GM19099 (cell line): ENCODE measurements around the gene TK1.

Source experiments
- POLR2A ChIP-seq: IDR thresholded peaks from 3 replicates; pipeline ENCODE4 v1.6.1; 2011; ENCODE audit warnings: low read depth; ENCODE audit not compliant: insufficient read length; ENCODE audit errors: extremely low read depth

The TK1 gene

DNA sequence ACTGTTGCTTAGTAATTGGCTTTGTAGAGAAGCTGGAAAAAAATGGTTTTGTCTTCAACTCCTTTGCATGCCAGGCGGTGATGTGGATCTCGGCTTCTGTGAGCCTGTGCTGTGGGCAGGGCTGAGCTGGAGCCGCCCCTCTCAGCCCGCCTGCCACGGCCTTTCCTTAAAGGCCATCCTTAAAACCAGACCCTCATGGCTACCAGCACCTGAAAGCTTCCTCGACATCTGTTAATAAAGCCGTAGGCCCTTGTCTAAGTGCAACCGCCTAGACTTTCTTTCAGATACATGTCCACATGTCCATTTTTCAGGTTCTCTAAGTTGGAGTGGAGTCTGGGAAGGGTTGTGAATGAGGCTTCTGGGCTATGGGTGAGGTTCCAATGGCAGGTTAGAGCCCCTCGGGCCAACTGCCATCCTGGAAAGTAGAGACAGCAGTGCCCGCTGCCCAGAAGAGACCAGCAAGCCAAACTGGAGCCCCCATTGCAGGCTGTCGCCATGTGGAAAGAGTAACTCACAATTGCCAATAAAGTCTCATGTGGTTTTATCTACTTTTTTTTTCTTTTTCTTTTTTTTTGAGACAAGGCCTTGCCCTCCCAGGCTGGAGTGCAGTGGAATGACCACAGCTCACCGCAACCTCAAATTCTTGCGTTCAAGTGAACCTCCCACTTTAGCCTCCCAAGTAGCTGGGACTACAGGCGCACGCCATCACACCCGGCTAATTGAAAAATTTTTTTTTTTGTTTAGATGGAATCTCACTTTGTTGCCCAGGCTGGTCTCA, 38.4 kb upstream of the TK1 start:
- no peak for TF ChIP-seq POLR2A

DNA sequence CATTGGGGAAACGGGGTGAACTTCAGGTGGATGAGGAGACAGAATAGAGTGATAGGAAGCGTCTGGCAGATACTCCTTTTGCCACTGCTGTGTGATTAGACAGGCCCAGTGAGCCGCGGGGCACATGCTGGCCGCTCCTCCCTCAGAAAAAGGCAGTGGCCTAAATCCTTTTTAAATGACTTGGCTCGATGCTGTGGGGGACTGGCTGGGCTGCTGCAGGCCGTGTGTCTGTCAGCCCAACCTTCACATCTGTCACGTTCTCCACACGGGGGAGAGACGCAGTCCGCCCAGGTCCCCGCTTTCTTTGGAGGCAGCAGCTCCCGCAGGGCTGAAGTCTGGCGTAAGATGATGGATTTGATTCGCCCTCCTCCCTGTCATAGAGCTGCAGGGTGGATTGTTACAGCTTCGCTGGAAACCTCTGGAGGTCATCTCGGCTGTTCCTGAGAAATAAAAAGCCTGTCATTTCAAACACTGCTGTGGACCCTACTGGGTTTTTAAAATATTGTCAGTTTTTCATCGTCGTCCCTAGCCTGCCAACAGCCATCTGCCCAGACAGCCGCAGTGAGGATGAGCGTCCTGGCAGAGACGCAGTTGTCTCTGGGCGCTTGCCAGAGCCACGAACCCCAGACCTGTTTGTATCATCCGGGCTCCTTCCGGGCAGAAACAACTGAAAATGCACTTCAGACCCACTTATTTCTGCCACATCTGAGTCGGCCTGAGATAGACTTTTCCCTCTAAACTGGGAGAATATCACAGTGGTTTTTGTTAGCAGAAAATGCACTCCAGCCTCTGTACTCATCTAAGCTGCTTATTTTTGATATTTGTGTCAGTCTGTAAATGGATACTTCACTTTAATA, 37.6 kb upstream of the TK1 start:
- TF ChIP-seq POLR2A: no peak

DNA sequence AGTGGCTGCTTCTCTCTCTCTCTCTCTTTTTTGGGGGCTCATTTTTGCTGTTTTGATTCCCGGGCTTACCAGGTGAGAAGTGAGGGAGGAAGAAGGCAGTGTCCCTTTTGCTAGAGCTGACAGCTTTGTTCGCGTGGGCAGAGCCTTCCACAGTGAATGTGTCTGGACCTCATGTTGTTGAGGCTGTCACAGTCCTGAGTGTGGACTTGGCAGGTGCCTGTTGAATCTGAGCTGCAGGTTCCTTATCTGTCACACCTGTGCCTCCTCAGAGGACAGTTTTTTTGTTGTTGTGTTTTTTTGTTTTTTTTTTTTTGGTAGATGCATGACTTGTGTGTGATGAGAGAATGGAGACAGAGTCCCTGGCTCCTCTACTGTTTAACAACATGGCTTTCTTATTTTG, 36.9 kb upstream of the TK1 start:
- TF ChIP-seq POLR2A: no peak

DNA sequence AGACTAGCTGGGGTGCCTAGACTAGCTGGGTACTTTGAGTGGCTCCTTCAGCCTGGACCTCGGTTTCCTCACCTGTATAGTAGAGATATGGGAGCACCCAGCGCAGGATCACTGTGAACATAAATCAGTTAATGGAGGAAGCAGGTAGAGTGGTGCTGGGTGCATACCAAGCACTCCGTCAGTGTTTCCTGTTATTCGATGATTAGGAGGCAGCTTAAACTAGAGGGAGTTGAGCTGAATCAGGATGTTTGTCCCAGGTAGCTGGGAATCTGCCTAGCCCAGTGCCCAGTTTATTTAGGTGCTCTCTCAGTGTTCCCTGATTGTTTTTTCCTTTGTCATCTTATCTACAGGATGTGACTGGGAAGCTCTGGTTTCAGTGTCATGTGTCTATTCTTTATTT, 36.2 kb upstream of the TK1 start:
- TF ChIP-seq POLR2A: no peak

DNA sequence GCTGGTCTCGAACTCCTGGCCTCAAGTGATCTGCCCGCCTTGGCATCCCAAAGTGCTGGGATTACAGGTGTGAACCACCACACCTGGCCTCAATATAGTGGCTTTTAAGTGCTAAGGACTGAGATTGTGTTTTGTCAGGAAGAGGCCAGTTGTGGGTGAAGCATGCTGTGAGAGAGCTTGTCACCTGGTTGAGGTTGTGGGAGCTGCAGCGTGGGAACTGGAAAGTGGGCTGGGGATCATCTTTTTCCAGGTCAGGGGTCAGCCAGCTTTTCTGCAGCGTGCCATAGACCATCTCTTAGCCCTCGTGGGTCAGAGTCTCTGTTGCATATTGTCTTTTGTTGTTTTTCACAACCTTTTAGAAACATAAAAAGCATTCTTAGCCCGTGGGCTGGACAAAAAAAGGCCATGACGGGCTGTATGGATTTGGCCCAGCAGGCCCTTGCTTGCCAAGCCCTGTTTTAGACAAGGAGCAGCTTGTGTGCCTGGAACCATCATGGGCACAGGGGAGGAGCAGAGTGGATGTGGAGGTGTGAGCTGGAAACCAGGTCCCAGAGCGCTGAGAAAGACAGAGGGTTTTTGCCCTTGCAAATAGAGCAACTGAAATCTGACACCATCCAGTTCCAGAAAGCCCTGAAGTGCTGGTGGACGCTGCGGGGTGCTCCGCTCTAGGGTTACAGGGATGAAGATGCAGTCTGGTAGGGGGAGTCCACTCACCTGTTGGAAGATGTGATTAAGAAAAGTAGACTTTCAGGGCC, 32.7 kb upstream of the TK1 start:
- no peak for TF ChIP-seq POLR2A

DNA sequence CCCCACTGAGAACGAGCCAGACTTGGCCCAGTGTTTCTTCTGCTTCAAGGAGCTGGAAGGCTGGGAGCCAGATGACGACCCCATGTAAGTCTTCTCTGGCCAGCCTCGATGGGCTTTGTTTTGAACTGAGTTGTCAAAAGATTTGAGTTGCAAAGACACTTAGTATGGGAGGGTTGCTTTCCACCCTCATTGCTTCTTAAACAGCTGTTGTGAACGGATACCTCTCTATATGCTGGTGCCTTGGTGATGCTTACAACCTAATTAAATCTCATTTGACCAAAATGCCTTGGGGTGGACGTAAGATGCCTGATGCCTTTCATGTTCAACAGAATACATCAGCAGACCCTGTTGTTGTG, 27.8 kb upstream of the TK1 start:
- no peak for TF ChIP-seq POLR2A

DNA sequence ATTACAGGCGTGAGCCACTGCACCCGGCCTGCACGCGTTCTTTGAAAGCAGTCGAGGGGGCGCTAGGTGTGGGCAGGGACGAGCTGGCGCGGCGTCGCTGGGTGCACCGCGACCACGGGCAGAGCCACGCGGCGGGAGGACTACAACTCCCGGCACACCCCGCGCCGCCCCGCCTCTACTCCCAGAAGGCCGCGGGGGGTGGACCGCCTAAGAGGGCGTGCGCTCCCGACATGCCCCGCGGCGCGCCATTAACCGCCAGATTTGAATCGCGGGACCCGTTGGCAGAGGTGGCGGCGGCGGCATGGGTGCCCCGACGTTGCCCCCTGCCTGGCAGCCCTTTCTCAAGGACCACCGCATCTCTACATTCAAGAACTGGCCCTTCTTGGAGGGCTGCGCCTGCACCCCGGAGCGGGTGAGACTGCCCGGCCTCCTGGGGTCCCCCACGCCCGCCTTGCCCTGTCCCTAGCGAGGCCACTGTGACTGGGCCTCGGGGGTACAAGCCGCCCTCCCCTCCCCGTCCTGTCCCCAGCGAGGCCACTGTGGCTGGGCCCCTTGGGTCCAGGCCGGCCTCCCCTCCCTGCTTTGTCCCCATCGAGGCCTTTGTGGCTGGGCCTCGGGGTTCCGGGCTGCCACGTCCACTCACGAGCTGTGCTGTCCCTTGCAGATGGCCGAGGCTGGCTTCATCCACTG, 27.3 kb upstream of the TK1 start, which contains the start of gene BIRC5:
Gene BIRC5 (plus strand): TSS at position 238 of the 690 bp plus-strand sequence. CDS start 64 bp downstream, at position 302.
- TF ChIP-seq POLR2A: peak; percentile 64

DNA sequence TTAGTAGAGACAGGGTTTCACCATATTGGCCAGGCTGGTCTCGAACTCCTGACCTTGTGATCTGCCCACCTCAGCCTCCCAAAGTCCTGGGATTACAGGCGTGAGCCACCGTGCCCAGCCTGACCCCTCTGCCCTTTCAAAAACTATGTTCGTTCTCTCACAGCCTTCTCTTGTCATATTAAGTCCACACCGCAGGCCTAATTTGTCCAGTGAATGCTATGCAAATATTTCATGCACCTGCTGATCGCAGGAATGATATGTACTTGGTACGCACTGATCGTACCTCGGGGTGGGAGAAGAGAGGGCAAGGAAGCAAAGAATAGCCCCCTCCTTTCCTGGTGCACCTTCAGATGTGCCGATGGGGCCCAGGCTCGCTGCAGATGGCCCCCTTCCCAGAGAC, 24.2 kb upstream of the TK1 start:
- no peak for TF ChIP-seq POLR2A

DNA sequence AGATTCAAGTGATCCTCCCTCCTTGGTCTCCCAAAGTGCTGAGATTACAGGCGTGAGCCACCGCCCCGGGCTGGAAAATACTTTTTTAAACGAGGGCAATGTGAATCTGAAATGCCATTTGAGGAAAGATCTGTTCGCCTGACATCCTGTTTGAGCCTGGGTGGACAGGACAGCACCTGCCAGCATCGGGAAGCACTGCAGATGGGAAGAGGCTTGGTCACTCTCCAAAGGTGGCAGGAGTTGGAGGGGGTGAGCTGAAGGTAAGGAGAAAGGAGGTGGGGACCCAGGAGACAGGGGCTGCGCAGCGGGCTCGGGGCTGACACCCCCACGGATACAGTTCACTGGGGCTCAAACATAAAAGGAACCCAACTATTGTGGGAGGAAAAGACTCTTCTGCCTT, 23.3 kb upstream of the TK1 start:
- no peak for TF ChIP-seq POLR2A

DNA sequence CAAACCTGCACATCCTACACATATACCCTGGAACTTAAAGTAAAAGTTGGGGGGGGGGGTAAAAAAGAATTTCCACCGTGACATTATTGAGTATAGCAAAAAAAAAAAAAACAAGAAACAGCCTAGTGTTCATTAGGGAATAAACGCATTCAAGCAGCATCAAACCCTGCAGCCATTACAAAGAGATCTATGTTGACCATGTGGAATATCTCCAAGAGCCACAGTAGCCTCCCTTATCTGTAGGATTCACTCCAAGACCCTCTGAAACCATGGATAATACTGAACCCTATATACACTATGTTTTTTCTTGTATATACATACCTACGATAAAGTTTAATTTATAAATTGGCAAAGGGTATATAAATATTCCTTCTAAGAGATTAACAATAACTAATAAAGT, 21.6 kb upstream of the TK1 start:
- no peak for TF ChIP-seq POLR2A

DNA sequence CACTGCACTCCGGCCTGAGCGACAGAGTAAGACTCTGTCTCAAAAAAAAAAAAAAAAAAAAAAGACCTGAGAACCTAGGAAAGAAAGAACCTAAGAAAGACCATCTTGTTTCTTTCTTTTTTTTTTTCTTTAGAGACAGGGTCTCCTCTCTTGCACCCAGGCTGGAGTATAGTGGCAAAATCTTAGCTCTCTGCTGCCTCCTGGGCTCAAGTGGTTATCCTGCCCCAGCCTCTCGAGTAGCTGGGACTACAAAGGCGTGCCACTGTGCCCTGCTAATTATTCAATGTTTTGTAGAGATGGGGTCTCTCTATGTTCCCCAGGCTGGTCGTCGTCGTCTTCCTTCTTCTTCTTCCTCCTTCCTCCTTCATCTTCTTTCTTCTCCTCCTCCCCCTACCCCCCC, 19.4 kb upstream of the TK1 start:
- TF ChIP-seq POLR2A: no peak

DNA sequence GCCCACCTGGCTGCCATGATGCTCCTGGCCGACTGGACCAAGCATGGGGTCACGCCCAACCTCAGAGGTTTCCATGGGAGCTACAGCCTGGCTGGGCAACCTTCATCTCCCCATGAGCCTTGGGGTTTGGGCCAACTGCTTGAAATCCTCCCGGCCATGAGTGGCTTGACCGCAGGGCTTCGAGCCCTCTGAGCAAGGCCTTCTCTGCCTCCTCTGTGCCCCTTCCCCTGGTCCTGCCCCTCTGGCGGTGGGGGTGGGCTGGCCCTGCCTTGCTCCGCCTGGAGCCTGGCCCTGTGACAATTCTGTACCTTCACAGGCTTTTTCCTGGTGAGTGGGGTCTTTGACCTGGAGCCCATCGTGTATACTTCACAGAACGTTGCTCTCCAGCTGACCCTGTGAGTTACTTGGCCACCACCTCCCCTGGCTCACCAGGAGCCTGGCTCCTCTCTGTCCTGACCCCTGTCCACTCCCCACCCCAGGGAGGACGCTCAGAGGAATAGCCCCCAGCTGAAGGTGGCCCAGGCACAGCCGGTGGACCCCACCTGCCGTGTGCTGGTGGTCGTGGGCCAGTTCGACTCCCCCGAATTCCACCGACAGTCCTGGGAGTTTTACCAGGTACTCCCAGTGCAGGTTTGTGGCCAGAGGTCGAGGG, 18.4 kb upstream of the TK1 start:
- TF ChIP-seq POLR2A: no peak

DNA sequence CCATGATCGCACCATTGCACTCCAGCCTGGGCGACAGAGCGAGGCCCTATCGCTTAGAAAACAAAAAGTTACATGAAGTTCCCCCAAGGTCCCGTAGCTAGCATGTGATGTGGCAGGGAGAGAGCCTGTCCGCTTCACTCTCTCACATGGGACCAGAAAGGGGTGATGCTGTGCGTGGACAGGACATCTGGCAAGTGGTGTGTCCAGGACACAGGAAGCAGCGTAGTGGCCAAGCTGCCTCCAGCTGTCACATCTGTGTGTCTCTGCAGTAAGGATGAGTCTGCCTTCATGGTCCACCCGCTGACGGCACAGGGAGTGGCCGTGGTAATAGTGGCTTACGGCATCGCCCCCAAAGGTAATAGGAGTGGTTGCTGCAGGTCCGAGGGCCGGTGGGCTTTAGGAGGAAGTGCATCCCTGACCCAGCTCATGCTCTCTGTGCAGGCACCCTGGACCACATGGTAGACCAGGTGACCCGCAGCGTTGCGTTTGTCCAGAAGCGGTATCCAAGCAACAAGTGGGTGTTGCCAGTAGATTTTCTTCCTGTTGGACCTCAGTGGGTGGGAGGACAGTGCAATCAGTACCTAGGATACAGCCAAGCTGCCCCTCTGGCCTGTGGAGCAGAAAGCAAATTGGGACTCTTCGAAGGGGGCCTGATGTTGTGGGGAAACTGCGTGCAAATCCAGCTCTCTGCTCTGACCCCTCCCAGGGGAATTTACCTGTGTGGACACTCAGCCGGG, 17.7 kb upstream of the TK1 start:
- TF ChIP-seq POLR2A: no peak

DNA sequence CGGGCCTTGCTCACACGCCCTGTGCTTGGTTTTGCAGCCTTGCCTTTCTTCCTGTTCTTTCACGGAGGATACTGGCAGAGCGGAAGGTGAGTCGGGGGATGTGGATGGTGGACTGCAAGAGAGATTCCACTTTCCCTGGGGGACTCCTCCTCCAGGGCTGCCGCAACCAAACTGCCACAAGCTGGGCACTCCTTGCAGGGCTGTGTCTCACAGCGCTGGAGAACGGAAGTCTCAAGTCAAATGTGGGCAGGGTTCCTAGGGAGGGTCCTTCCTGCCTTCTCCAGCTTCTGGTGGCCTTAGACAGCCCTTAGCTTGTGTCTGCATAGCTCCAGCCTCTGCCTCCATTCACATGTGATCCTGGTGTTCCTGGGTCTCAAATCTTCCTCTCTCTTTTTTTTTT, 15.8 kb upstream of the TK1 start:
- no peak for TF ChIP-seq POLR2A

DNA sequence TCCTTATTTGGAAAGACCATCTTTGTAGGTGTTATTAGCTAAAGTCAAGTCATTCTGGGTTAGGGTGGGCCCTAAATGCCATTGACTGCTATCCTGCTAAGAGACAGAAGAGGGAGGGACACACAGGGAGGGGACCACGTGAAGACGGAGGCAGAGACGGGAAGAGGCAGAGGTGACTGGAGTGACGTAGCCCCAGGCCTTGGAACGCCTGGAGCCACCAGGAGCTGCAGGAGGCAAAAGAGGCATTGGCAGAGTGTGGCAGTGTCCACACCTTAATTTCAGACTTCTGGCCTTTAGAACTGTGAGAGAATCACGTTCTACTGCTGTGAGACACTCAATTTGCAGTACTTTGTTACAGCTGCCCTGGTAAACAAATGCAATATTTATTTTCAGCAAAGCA, 13.6 kb upstream of the TK1 start:
- TF ChIP-seq POLR2A: no peak
